Breast epithelium (tissue), 3 donors: ENCODE data around the gene PRPF18.

Experiments used
- POLR2A ChIP-seq: fragments of 450-650 bp; IDR thresholded peaks from one replicate; pipeline ENCODE4 v1.6.1; 2016; ENCODE audit warnings: antibody characterized with exemption, mild to moderate bottlenecking, moderate library complexity
- POLR2AphosphoS5 ChIP-seq, 3 donors: sonication (generic); formaldehyde crosslinking; IDR thresholded peaks; one replicate each; pipeline ENCODE4 v1.6.1; 2017; ENCODE audit warnings: antibody characterized with exemption in 3 of 3
- TF ChIP-seq, protein P1 (sequence below), 3 donors: fragments of 450-650 bp; IDR thresholded peaks; one replicate each; pipeline ENCODE4 v1.5.1; 2016 to 2017; ENCODE audit warnings: antibody characterized with exemption in 3 of 3, mild to moderate bottlenecking in 3 of 3, moderate library complexity in 3 of 3

DNA sequence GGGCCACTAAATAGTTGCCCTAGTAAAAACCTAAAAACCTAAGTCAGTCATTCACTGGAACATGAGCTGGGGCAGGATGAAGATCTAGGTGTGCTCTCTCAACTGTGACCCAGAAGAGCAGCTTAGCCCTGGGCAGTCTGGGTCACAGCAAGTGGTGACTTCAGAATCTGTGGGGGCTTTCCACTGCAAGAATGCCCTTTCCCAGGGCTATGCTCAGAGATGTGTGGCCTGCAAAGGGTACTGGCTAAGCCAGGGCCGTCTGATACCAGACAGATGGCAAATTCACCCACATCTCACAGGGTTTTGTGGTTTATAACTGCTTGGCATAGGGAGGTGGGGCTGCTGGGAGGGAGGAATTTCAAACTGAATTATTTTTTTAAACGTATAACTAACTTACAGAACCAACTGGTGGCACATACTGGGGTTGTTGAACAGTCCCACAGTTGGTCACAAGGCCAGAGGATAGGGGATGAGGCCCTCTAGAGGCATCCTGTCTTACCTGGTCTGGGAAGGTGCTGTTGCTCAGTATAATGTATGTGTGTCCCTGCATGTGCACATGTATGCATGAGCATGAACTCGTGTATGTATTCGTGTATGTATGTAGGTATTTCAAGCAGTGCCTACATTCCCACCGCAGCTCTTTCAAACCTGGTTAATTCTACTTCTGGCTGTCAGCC is 63.2 kb downstream of the PRPF18 start:
- TF ChIP-seq, protein P1, sequence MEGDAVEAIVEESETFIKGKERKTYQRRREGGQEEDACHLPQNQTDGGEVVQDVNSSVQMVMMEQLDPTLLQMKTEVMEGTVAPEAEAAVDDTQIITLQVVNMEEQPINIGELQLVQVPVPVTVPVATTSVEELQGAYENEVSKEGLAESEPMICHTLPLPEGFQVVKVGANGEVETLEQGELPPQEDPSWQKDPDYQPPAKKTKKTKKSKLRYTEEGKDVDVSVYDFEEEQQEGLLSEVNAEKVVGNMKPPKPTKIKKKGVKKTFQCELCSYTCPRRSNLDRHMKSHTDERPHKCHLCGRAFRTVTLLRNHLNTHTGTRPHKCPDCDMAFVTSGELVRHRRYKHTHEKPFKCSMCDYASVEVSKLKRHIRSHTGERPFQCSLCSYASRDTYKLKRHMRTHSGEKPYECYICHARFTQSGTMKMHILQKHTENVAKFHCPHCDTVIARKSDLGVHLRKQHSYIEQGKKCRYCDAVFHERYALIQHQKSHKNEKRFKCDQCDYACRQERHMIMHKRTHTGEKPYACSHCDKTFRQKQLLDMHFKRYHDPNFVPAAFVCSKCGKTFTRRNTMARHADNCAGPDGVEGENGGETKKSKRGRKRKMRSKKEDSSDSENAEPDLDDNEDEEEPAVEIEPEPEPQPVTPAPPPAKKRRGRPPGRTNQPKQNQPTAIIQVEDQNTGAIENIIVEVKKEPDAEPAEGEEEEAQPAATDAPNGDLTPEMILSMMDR (IDR thresholded peaks at IDR 0.05), result no peak
- TF ChIP-seq POLR2AphosphoS5 (IDR thresholded peaks at IDR 0.05) (no peak), POLR2A (no peak)
